Ishikawa (cell line): ENCODE results near the gene CUL4B.

Source experiments
- CEBPB ChIP-seq: IDR thresholded peaks from 2 replicates; pipeline ENCODE4 v1.6.1; 2012
- CREB1 ChIP-seq: IDR thresholded peaks from 2 replicates; pipeline ENCODE4 v1.6.1; 2012; ENCODE audit warnings: low read depth
- EGR1 ChIP-seq: IDR thresholded peaks from 2 replicates; pipeline ENCODE4 v1.6.1; 2012
- EP300 ChIP-seq: IDR thresholded peaks from 2 replicates; pipeline ENCODE4 v1.6.1; 2012; ENCODE audit warnings: borderline replicate concordance
- FOXM1 ChIP-seq: IDR thresholded peaks from 2 replicates; pipeline ENCODE4 v1.6.1; 2012; ENCODE audit warnings: low read depth, borderline replicate concordance
- MAX ChIP-seq: IDR thresholded peaks from 2 replicates; pipeline ENCODE4 v1.6.1; 2012
- NFIC ChIP-seq: IDR thresholded peaks from 2 replicates; pipeline ENCODE4 v1.6.1; 2012
- RAD21 ChIP-seq: IDR thresholded peaks from 2 replicates; pipeline ENCODE4 v1.6.1; 2012; ENCODE audit warnings: low read depth
- REST ChIP-seq: IDR thresholded peaks from 2 replicates; pipeline ENCODE4 v1.6.1; 2012; ENCODE audit warnings: low read depth, mild to moderate bottlenecking
- TAF1 ChIP-seq: IDR thresholded peaks from 2 replicates; pipeline ENCODE4 v1.6.1; 2012; ENCODE audit warnings: low read depth, mild to moderate bottlenecking
- TCF12 ChIP-seq: IDR thresholded peaks from 2 replicates; pipeline ENCODE4 v1.6.1; 2012; ENCODE audit warnings: low read depth
- USF1 ChIP-seq: IDR thresholded peaks from 2 replicates; pipeline ENCODE4 v1.6.1; 2012
- YY1 ChIP-seq: IDR thresholded peaks from 2 replicates; pipeline ENCODE4 v1.6.1; 2012; ENCODE audit warnings: low read depth
- ZBTB7A ChIP-seq: IDR thresholded peaks from 2 replicates; pipeline ENCODE4 v1.6.1; 2012; ENCODE audit warnings: low read depth

Gene CUL4B

GRCh38 chrX:120560842-120561633 lies at the start of gene CUL4B:
Gene CUL4B (minus strand): TSS chrX:120560962. CDS start chrX:120560638, 324 bp downstream.
- TF ChIP-seq RAD21 (no peak), CREB1 (no peak), YY1 (peak; percentile 85), NFIC (no peak), TAF1 (no peak), MAX (no peak), EP300 (no peak), EGR1 (0 out of 2 replicates have a peak, but pooled peaks have one; percentile 48), TCF12 (0 out of 2 replicates have a peak, but pooled peaks have one; percentile 14), USF1 (peak; percentile 94), ZBTB7A (0 out of 2 replicates have a peak, but pooled peaks have one; percentile 25), CEBPB (no peak)

- TF ChIP-seq TAF1 (0 out of 2 replicates have a peak, but pooled peaks have one; percentile 2), CEBPB (no peak), ZBTB7A (no peak), MAX (no peak; the same call in 1 of the 2 replicates)
Measured at GRCh38 chrX:120604361-120604782, 43.6 kb upstream of the CUL4B start.

GRCh38 chrX:120603707-120604360 lies 43.1 kb upstream of the CUL4B start, which contains the start of gene MCTS1:
Gene MCTS1 (plus strand): TSS chrX:120604101. CDS start chrX:120604237, 136 bp downstream.
- TF ChIP-seq TCF12 (0 out of 2 replicates have a peak, but pooled peaks have one; percentile 13), REST (no peak), CEBPB (0 out of 2 replicates have a peak, but pooled peaks have one; percentile 23), EGR1 (0 out of 2 replicates have a peak, but pooled peaks have one; percentile 22)

GRCh38 chrX:120585702-120586101 lies 24.9 kb upstream of the CUL4B start:
- no peak for TF ChIP-seq ZBTB7A
- TF ChIP-seq NFIC: no peak
- TF ChIP-seq USF1: no peak
- TF ChIP-seq CEBPB: no peak
- TF ChIP-seq MAX: no peak

- TF ChIP-seq YY1 (no peak), REST (no peak), EGR1 (no peak), FOXM1 (no peak)
Measured at GRCh38 chrX:120575379-120576114, 14.8 kb upstream of the CUL4B start.
